SK-N-SH (cell line): Measurements from ENCODE around the gene RAF1.

Experiments used
- CTCF ChIP-seq: fragments of 200-600 bp; sonication (generic); IDR thresholded peaks from 2 replicates; pipeline ENCODE4 v1.6.1; 2017; ENCODE audit warnings: antibody characterized with exemption, mild to moderate bottlenecking, moderate library complexity
- GABPA ChIP-seq: IDR thresholded peaks from 2 replicates; pipeline ENCODE4 v1.4.0; 2012; ENCODE audit warnings: low read depth, mild to moderate bottlenecking
- MAX ChIP-seq: IDR thresholded peaks from 2 replicates; pipeline ENCODE4 v1.4.0; 2012; ENCODE audit warnings: low read depth
- MXI1 ChIP-seq: IDR thresholded peaks from 2 replicates; pipeline ENCODE4 v1.6.1; 2012; ENCODE audit warnings: mild to moderate bottlenecking, low read depth, low read length, improper control_type of control experiment
- RXRA ChIP-seq: IDR thresholded peaks from 2 replicates; pipeline ENCODE4 v1.4.0; 2012; ENCODE audit warnings: low read depth, mild to moderate bottlenecking, borderline replicate concordance
- SIN3A ChIP-seq: IDR thresholded peaks from 2 replicates; pipeline ENCODE4 v1.6.1; 2012; ENCODE audit warnings: low read depth, mild to moderate bottlenecking, low read length, moderate library complexity, borderline replicate concordance
- USF2 ChIP-seq: fragments of 150-350 bp; IDR thresholded peaks from 2 replicates; pipeline ENCODE4 v1.6.1; 2017; ENCODE audit warnings: antibody characterized with exemption, low read length, low read depth, borderline replicate concordance

GRCh38 chr3:12695112-12695511 is 31.2 kb upstream of the RAF1 start:
- TF ChIP-seq MXI1 (no peak), CTCF (no peak), SIN3A (no peak), RXRA (no peak), GABPA (no peak), USF2 (no peak), MAX (no peak)
